HG03457 (cell line): ENCODE data around the gene ANKRD2.

ENCODE experiments used
- ATAC-seq: cut with Tn5 transposase; IDR thresholded peaks from one replicate; pipeline ENCODE4 v1.9.1; 2021; ENCODE audit warnings: moderate number of reproducible peaks; ENCODE audit not compliant: unreplicated experiment

The ANKRD2 gene

GRCh38 chr10:97632949-97633884, 60.6 kb downstream of the ANKRD2 start, which contains the start of gene MORN4:
Gene MORN4, minus strand, starts transcription at chr10:97633500. Its CDS starts 13,847 bp downstream, at chr10:97619653.
- peak; percentile 91 for ATAC-seq
